Activated T-cell treated with anti-CD3 and anti-CD28 coated beads, Interleukin-2, amount 50 U/mL, for 4 hours (primary cell): ENCODE data around the gene ALDOA. TPM values are rescaled to one million over a fixed set of nuclear protein-coding genes. Genes with fewer than 3 reads are reported as not detected.
A peak's percentile ranks its signal among the peaks of the same experiment; 100 is the strongest.
"Not testable (repeated sequence)": the region's sequence is repeated elsewhere in the genome, so short reads cannot be mapped to it uniquely, and the experiment has no call there.

Experiments
- ATAC-seq, 2 donors: fragments of 200-7000 bp; cut with Tn5 transposase; one replicate each; pipeline ENCODE4 v1.10.0; 2021
- DNase-seq: peaks from one replicate; pipeline ENCODE4 v3.0.0-alpha.2; 2020
- H3K27me3 Mint-ChIP-seq: one replicate; pipeline ENCODE4 v1.8.0; 2021; ENCODE audit warnings: low read depth, mixed read lengths
- H3K36me3 Mint-ChIP-seq: one replicate; pipeline ENCODE4 v1.8.0; 2022; ENCODE audit warnings: mixed read lengths; ENCODE audit not compliant: insufficient read depth
- H3K4me1 Mint-ChIP-seq: one replicate; pipeline ENCODE4 v1.8.0; 2021; ENCODE audit warnings: low read depth, mixed read lengths
- H3K4me3 Mint-ChIP-seq: one replicate; pipeline ENCODE4 v1.8.0; 2021; ENCODE audit warnings: mild to moderate bottlenecking, moderate library complexity, mixed read lengths
- H3K9me3 Mint-ChIP-seq: one replicate; pipeline ENCODE4 v1.8.0; 2021; ENCODE audit warnings: mixed read lengths
- total RNA-seq, 3 donors: library from RNA; stranded (reverse); gene quantifications; one replicate each; pipeline ENCODE4 v1.2.1, GENCODE V29; 2021

ALDOA gene
- total RNA-seq, result 1,000 to 10,000 TPM; 2,101 to 2,362 (median 2,220) TPM

DNA sequence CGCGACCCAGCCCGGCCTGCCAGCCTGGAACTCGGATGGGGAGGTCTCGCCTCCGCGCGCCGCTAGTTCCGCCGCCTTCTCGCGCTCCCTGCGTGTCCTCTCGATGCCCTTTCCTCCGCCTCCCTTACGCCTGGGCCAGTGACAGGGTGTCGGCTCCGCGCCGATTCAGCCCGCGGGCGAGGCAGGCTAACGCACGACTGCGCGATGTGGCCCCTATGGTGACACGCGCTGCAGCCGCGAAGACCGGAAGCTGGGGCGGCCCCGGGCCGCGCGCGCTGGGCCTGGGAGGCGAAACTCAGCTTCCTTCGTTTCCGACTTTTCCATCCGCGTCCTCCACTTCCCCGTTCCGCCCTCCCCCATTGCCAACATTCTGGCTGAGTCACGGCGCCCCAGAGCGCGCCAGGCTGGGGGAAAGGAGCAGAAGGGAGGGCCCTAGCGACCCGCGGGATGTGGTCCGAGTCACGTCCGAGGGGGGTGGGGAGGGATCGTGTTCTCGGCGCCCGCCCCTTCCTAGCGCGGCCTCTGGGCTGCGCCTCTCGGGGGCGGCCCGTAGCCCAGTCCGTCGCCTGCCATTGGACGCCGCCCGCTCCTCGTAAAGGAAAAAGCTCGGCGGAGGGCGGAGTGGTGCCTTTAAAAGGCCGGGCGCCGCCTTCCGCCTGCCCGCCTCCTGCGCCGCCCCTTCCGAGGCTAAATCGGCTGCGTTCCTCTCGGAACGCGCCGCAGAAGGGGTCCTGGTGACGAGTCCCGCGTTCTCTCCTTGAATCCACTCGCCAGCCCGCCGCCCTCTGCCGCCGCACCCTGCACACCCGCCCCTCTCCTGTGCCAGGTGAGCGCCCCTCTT, at the start of gene ALDOA:
Gene ALDOA (plus strand): TSS at position 659 of the 841 bp plus-strand sequence. CDS start 1,138 bp downstream, outside the sequence.
- peak; percentile 94 for DNase-seq
- H3K9me3 Mint-ChIP-seq, result no peaks in the 10 kb centered on the region
- ATAC-seq, result peak; percentile 84 to 85
- H3K36me3 Mint-ChIP-seq, result peaks cover 29% of the 10 kb centered on the region
- H3K27me3 Mint-ChIP-seq, result no peaks in the 10 kb centered on the region
- H3K4me1 Mint-ChIP-seq, result peaks cover 34% of the 10 kb centered on the region
- peak within 1 kb of the TSS; percentile 98 for H3K4me3 Mint-ChIP-seq

DNA sequence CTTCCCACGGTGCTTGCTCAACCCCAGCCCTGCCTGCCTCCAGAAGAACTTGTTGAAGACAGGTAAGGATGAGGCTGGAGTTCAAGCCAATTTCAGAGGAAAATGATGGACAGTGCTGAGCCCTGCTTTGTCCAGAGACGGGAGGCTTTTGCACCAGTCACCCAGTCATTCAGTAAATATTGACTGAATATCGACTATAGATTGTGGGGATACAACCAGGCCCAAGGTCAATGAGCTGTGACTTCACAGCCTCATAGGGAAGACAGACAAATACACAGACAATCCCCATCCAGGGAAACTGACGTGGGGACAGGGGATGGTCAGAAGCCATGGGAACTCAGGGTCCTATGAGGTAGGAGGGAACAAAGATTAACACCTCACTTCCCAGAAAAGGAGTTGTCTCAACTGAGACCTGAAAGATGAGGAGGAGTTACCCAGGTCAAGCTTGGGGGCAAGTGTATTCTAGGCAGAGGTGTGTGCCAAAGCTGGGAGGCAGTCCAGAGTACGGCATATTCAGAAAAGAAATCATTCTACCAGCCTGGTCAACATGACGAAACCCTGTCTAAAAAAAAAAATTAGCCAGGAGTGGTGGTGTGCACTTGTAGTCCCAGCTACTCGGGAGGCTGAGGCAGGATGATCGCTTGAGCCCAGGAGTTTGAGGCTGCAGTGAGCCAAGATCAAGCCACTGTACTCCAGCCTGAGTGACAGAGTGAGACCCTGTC, 48.8 kb upstream of the ALDOA start:
- Mint-ChIP-seq H3K4me3 (no peak overlapping the region), H3K4me1 (peaks cover 9% of the 10 kb centered on the region), H3K36me3 (no peaks in the 10 kb centered on the region), H3K27me3 (peaks cover 11% of the 10 kb centered on the region), H3K9me3 (no peaks in the 10 kb centered on the region)
- ATAC-seq, result no peak
- no peak for DNase-seq

DNA sequence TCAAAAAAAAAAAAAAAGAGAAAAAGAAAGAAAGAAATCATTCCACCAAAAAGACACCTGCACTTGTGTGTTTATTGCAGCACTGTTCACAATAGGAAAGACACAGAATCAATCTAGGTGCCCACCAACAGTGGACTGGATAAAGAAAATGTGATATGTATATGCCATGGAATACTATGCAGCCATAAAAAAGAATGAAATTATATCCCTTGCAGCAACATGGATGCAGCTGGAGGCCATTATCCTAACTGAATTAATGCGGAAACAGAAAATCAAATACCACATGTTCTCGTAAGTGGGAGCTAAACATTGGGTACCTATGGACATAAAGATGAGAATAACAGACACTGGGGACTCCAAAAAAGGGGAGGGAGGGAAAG, 48.3 kb upstream of the ALDOA start:
- H3K4me3 Mint-ChIP-seq, result no peak overlapping the region
- H3K27me3 Mint-ChIP-seq, result peaks cover 6% of the 10 kb centered on the region
- peaks cover 5% of the 10 kb centered on the region for H3K4me1 Mint-ChIP-seq
- H3K9me3 Mint-ChIP-seq, result no peaks in the 10 kb centered on the region
- ATAC-seq, result no peak
- DNase-seq, result no peak
- H3K36me3 Mint-ChIP-seq, result no peaks in the 10 kb centered on the region

DNA sequence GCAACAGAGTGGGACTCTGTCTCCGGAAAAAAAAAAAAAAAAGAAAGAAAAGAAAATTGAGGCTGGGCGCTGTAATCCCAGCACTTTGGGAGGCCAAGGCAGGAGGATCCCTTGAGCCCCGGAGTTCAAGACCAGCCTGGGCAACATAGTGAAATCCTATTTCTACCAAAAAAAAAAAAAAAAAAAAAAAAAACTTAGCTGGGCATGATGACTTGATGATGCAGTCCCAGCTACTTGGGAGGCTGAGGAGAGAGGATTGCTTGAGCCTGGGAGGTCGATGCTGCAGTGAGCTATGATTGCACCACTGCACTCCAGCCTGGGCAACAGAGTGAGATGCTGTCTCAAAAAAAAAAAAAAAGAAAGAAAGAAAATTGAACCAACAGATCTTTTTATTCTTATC, 47.6 kb upstream of the ALDOA start:
- not testable (repeated sequence) for H3K27me3 Mint-ChIP-seq, H3K4me1 Mint-ChIP-seq, H3K9me3 Mint-ChIP-seq, DNase-seq, H3K36me3 Mint-ChIP-seq, ATAC-seq, H3K4me3 Mint-ChIP-seq

- H3K4me3 Mint-ChIP-seq, result no peak overlapping the region
- DNase-seq, result no peak
- no peaks in the 10 kb centered on the region for H3K9me3 Mint-ChIP-seq
- no peaks in the 10 kb centered on the region for H3K36me3 Mint-ChIP-seq
- no peak for ATAC-seq
- peaks cover 1% of the 10 kb centered on the region for H3K27me3 Mint-ChIP-seq
- H3K4me1 Mint-ChIP-seq, result peaks cover 5% of the 10 kb centered on the region
Measured at GRCh38 chr16:30018731-30019158, 46.8 kb upstream of the ALDOA start.

DNA sequence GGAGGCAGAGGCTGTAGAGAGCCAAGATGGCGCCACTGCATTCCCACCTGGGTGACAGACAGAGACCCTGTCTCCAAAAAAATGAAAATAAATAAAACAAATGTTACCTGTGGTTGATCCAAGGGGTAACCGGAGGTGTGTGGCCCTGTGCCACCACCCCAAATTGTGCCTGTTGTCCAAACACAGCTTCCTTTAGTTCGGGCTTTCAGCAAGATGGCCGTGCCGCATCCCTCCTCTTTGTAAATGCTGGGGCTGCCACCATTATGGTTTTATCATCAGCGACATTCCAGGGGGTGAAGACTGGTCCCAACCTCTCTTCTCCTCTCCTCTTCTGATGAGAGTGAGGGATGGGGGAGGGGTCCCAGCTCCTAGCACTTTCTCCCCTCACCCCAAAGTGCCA, 42.7 kb upstream of the ALDOA start, which contains the start of gene C16orf92:
Gene C16orf92 (plus strand): TSS at position 312 of the 400 bp plus-strand sequence. CDS start 143 bp downstream, outside the sequence.
- no peaks in the 10 kb centered on the region for H3K36me3 Mint-ChIP-seq
- no peaks in the 10 kb centered on the region for H3K9me3 Mint-ChIP-seq
- H3K4me3 Mint-ChIP-seq, result no peak within 1 kb of the TSS
- peaks cover 21% of the 10 kb centered on the region for H3K27me3 Mint-ChIP-seq
- no peak for DNase-seq
- no peak for ATAC-seq
- H3K4me1 Mint-ChIP-seq, result peaks cover 5% of the 10 kb centered on the region

- Mint-ChIP-seq H3K36me3 (no peaks in the 10 kb centered on the region), H3K9me3 (no peaks in the 10 kb centered on the region), H3K4me1 (peaks cover 5% of the 10 kb centered on the region), H3K27me3 (peaks cover 27% of the 10 kb centered on the region), H3K4me3 (no peak overlapping the region)
- DNase-seq (no peak), ATAC-seq (no peak)
Measured at GRCh38 chr16:30023586-30023985, 42.0 kb upstream of the ALDOA start.

- DNase-seq, result no peak
- ATAC-seq, result no peak
- Mint-ChIP-seq H3K4me3 (no peak overlapping the region), H3K9me3 (no peaks in the 10 kb centered on the region), H3K27me3 (peaks cover 36% of the 10 kb centered on the region), H3K4me1 (peaks cover 5% of the 10 kb centered on the region), H3K36me3 (no peaks in the 10 kb centered on the region)
Measured at GRCh38 chr16:30024451-30024850, 41.1 kb upstream of the ALDOA start.

DNA sequence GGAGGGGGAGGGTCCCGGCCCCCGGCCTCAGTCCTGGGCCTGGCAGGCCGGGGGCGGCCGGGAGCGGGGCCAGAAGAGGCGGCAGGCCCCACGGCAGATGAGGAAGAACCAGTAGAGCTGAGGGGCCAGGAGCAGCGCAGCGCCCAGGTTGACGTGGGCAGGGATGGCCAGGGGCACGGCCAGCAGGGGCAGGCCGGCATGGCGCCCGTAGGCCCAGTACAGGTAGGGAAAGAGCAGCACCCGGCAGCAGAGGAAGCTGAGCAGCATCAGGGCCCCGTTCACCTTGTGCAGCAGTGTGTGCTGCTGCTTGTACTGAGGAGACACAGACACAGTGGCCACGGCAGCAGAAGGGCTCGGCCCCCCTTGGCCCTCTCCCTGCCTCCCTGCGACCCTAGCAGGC, 40.4 kb upstream of the ALDOA start:
- Mint-ChIP-seq H3K27me3 (peaks cover 43% of the 10 kb centered on the region), H3K9me3 (no peaks in the 10 kb centered on the region), H3K4me3 (no peak overlapping the region), H3K4me1 (peaks cover 7% of the 10 kb centered on the region), H3K36me3 (no peaks in the 10 kb centered on the region)
- no peak for DNase-seq
- no peak for ATAC-seq

DNA sequence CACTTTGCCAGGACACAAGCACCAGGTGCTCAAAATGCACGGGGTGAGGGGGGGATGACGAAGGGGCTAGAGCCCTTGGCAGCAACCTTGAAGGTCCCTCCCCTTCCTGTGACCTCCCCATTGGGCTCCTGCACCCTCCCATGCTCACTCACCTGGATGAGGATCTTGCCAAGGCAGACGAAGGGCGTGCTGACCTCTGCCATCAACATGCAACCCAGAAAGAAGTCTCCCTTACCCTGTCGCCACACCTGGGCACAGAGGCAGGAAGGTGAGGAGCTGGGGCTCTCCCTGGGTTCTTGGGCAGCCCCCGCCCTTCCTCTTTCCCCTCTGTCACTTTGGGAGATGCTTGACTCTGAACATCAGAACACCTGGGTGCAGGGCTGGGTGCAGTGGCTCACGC, 40.0 kb upstream of the ALDOA start:
- Mint-ChIP-seq H3K4me3 (no peak overlapping the region), H3K9me3 (no peaks in the 10 kb centered on the region), H3K27me3 (peaks cover 45% of the 10 kb centered on the region), H3K36me3 (no peaks in the 10 kb centered on the region), H3K4me1 (peaks cover 9% of the 10 kb centered on the region)
- DNase-seq (no peak), ATAC-seq (no peak)

DNA sequence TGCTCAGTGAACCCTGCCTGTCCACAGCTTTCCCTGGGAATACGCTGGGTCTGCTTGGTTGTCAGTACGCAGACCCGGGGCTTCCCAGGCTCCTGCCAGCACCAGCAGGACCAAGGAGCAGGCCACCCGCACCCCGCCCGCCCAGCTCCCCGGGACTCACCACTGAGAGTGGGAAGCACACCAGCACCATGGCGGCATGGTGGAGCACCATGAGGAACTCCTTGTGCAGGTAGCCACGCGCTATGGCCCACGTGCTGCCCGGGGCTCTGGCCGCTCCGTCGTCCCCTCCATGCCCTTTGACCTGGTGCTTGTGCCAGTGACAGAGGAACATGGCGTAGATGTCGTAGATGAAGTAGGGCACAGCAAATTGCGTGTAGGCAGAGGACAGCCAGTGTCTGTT, 39.1 kb upstream of the ALDOA start:
- H3K4me3 Mint-ChIP-seq, result no peak overlapping the region
- DNase-seq (no peak), ATAC-seq (no peak)
- H3K36me3 Mint-ChIP-seq, result no peaks in the 10 kb centered on the region
- H3K9me3 Mint-ChIP-seq, result no peaks in the 10 kb centered on the region
- H3K4me1 Mint-ChIP-seq, result peaks cover 4% of the 10 kb centered on the region
- peaks cover 47% of the 10 kb centered on the region for H3K27me3 Mint-ChIP-seq

DNA sequence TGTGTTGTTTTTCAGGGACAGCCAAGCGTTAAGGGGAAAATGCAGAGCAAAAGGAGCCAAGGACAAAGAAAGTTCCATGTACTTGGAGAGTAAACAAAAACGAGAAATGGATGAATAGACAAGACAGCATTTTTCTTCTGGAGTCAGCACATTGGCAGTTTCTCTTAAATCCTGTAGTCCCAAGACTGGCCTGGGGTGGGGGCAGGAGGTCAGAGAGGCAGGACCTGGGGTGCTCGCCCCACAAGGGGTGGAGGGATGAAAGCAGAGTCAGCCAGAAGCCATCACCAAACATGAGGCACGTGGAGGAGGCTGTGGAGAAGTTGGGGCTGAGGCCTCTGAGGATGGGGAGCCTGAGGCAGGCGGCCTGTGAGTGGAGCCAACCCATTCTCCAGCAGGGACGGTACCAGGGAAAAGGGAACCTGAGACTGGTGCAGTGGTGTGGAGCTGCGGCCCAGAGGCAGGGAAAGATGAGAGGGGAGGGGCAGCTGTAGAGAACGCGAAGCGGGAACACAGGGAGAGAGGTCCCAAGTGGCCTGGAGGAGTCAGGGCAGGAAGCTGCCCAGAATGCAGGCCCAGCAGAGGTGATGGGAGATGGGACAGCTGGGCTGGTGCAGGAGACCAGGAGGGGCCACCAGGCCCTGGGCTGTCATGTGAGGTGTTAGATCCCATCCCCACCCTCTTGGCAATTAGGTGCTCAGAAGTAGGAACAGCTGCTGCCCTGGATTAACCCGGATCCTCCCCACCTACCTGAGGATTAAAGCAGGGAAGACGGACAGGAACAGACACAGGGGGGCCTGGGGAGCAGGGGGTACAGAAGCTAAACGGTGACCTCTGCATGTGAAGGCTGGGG, 37.7 kb upstream of the ALDOA start:
- DNase-seq, result no peak
- H3K4me1 Mint-ChIP-seq, result peaks cover 8% of the 10 kb centered on the region
- no peaks in the 10 kb centered on the region for H3K36me3 Mint-ChIP-seq
- peaks cover 57% of the 10 kb centered on the region for H3K27me3 Mint-ChIP-seq
- ATAC-seq, result no peak
- H3K9me3 Mint-ChIP-seq, result no peaks in the 10 kb centered on the region
- H3K4me3 Mint-ChIP-seq, result no peak overlapping the region

- peaks cover 57% of the 10 kb centered on the region for H3K27me3 Mint-ChIP-seq
- ATAC-seq (no peak), DNase-seq (no peak)
- no peaks in the 10 kb centered on the region for H3K36me3 Mint-ChIP-seq
- H3K4me1 Mint-ChIP-seq, result peaks cover 10% of the 10 kb centered on the region
- no peak overlapping the region for H3K4me3 Mint-ChIP-seq
- H3K9me3 Mint-ChIP-seq, result no peaks in the 10 kb centered on the region
Measured at GRCh38 chr16:30028438-30029076, 37.0 kb upstream of the ALDOA start.
